ENCODE results near the gene INCA1. TPM values are rescaled to one million over a fixed set of nuclear protein-coding genes. Genes with fewer than 3 reads are reported as not detected.
A peak's percentile ranks its signal among the peaks of the same experiment; 100 is the strongest.

The INCA1 gene
- total and polyA plus RNA-seq, 2 of the 13 experiments (the other 11 are each of a cell fraction or from before 2014, with no cell fraction given), result 0.93 to 2.6 TPM

DNA sequence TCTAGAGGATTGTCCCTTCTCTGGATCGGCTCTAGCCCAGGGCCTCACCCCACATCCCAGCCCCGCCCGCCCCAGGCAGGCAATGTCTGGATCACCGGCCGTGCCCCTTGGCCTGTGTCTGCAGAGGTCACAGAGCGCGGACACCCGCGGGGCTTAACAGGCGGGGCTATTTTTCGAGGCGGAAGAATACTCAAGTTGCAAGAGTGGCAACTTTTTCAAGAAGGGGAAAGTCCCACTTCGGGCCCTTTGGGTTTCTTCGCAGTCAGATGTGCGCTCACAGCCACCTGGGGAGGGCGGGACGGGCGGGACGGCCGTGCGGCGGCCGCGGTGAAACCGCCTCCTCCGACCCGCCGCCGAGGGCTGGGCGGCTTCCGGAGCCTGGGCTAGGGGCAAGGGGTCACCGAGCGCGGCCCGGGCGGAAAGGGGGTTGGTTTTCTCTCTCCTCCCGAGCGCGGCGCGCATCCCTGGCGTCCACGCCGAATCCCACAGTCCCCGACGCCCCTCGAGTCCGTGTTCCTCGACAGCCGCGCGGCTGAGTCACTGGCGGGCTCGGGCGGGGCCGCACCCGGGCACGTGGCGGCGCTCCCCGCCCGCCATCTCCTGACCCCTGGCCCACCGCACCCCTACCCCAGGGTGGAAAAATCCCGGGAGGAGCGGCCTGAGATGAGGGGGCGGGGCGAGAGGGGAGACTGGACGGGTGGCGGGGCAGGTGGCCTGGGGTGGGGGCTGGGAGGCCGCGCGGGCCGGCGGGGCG lies 47.8 kb downstream of the INCA1 start (continued):
- TF ChIP-seq, protein P1, sequence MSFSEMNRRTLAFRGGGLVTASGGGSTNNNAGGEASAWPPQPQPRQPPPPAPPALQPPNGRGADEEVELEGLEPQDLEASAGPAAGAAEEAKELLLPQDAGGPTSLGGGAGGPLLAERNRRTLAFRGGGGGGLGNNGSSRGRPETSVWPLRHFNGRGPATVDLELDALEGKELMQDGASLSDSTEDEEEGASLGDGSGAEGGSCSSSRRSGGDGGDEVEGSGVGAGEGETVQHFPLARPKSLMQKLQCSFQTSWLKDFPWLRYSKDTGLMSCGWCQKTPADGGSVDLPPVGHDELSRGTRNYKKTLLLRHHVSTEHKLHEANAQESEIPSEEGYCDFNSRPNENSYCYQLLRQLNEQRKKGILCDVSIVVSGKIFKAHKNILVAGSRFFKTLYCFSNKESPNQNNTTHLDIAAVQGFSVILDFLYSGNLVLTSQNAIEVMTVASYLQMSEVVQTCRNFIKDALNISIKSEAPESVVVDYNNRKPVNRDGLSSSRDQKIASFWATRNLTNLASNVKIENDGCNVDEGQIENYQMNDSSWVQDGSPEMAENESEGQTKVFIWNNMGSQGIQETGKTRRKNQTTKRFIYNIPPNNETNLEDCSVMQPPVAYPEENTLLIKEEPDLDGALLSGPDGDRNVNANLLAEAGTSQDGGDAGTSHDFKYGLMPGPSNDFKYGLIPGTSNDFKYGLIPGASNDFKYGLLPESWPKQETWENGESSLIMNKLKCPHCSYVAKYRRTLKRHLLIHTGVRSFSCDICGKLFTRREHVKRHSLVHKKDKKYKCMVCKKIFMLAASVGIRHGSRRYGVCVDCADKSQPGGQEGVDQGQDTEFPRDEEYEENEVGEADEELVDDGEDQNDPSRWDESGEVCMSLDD (CRISPR knock-in tag; IDR thresholded peaks at IDR 0.05; ENCODE audit: borderline replicate concordance), result 0 out of 2 replicates have a peak, but pooled peaks have one; percentile 24
- TF ChIP-seq ZNF280B (CRISPR knock-in tag; IDR thresholded peaks at IDR 0.05; ENCODE audit: borderline replicate concordance) (no peak; the same call in 1 of the 2 replicates), ZNF746 (CRISPR knock-in tag; IDR thresholded peaks at IDR 0.05) (peak; percentile 89), RXRA (CRISPR knock-in tag; IDR thresholded peaks at IDR 0.05) (peak; percentile 80), MXD4 (CRISPR knock-in tag; IDR thresholded peaks at IDR 0.05) (peak; percentile 26; the same call in 1 of the 2 replicates), TBL1XR1 (IDR thresholded peaks at IDR 0.05; ENCODE audit: borderline replicate concordance, low read length, partially characterized antibody) (peak; percentile 41), TAF1 (CRISPR knock-in tag; IDR thresholded peaks at IDR 0.05) (peak; percentile 62; the same call in 1 of the 2 replicates), HDAC1 (CRISPR knock-in tag; IDR thresholded peaks at IDR 0.05) (0 out of 2 replicates have a peak, but pooled peaks have one; percentile 50), FIP1L1 (IDR thresholded peaks at IDR 0.05; ENCODE audit: borderline replicate concordance, insufficient read depth, low read depth, low read length) (no peak), AKAP8 (CRISPR knock-in tag; IDR thresholded peaks at IDR 0.05) (no peak), FOXO1 (CRISPR knock-in tag; IDR thresholded peaks at IDR 0.05) (no peak; the same call in 1 of the 2 replicates), ZNF891 (CRISPR knock-in tag; IDR thresholded peaks at IDR 0.05) (no peak), KLF11 (CRISPR knock-in tag; IDR thresholded peaks at IDR 0.05) (no peak), ZC3H4 (CRISPR knock-in tag; IDR thresholded peaks at IDR 0.05; ENCODE audit: borderline replicate concordance) (peak; percentile 72; the same call in 1 of the 2 replicates)
- TF ChIP-seq, protein P2, sequence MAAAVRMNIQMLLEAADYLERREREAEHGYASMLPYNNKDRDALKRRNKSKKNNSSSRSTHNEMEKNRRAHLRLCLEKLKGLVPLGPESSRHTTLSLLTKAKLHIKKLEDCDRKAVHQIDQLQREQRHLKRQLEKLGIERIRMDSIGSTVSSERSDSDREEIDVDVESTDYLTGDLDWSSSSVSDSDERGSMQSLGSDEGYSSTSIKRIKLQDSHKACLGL (CRISPR knock-in tag; IDR thresholded peaks at IDR 0.05), result peak; percentile 70
- TF ChIP-seq, protein P3, sequence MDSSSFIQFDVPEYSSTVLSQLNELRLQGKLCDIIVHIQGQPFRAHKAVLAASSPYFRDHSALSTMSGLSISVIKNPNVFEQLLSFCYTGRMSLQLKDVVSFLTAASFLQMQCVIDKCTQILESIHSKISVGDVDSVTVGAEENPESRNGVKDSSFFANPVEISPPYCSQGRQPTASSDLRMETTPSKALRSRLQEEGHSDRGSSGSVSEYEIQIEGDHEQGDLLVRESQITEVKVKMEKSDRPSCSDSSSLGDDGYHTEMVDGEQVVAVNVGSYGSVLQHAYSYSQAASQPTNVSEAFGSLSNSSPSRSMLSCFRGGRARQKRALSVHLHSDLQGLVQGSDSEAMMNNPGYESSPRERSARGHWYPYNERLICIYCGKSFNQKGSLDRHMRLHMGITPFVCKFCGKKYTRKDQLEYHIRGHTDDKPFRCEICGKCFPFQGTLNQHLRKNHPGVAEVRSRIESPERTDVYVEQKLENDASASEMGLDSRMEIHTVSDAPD (CRISPR knock-in tag; IDR thresholded peaks at IDR 0.05), result no peak
- TF ChIP-seq, protein P4, sequence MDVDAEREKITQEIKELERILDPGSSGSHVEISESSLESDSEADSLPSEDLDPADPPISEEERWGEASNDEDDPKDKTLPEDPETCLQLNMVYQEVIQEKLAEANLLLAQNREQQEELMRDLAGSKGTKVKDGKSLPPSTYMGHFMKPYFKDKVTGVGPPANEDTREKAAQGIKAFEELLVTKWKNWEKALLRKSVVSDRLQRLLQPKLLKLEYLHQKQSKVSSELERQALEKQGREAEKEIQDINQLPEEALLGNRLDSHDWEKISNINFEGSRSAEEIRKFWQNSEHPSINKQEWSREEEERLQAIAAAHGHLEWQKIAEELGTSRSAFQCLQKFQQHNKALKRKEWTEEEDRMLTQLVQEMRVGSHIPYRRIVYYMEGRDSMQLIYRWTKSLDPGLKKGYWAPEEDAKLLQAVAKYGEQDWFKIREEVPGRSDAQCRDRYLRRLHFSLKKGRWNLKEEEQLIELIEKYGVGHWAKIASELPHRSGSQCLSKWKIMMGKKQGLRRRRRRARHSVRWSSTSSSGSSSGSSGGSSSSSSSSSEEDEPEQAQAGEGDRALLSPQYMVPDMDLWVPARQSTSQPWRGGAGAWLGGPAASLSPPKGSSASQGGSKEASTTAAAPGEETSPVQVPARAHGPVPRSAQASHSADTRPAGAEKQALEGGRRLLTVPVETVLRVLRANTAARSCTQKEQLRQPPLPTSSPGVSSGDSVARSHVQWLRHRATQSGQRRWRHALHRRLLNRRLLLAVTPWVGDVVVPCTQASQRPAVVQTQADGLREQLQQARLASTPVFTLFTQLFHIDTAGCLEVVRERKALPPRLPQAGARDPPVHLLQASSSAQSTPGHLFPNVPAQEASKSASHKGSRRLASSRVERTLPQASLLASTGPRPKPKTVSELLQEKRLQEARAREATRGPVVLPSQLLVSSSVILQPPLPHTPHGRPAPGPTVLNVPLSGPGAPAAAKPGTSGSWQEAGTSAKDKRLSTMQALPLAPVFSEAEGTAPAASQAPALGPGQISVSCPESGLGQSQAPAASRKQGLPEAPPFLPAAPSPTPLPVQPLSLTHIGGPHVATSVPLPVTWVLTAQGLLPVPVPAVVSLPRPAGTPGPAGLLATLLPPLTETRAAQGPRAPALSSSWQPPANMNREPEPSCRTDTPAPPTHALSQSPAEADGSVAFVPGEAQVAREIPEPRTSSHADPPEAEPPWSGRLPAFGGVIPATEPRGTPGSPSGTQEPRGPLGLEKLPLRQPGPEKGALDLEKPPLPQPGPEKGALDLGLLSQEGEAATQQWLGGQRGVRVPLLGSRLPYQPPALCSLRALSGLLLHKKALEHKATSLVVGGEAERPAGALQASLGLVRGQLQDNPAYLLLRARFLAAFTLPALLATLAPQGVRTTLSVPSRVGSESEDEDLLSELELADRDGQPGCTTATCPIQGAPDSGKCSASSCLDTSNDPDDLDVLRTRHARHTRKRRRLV (CRISPR knock-in tag; IDR thresholded peaks at IDR 0.05), result no peak

All from HepG2 (cell line).